Cardiac septum (tissue), 1 donor: Measurements from ENCODE around the gene BAZ1A. TPM values are rescaled to one million over a fixed set of nuclear protein-coding genes. Genes with fewer than 3 reads are reported as not detected.
"Not testable (repeated sequence)": the region's sequence is repeated elsewhere in the genome, so short reads cannot be mapped to it uniquely, and the experiment has no call there.

ENCODE experiments used
- DNase-seq: peaks from one replicate; pipeline ENCODE4 v3.0.0-alpha.2; 2020; ENCODE audit warnings: low spot score
- intact Hi-C: fragments of 100-400 bp; cut with DNase I; formaldehyde crosslinking; loops from one replicate; pipeline ENCODE4 v1.14.0; 2022
- total RNA-seq: library from RNA; stranded (reverse); fragmentation: NEBNext Ultra II Directional; extraction: Animal tissue kit (Norgen Biotek cat#: 25700); gene quantifications from one replicate; pipeline ENCODE4 v1.2.1, GENCODE V29; 2021
- donor health status: DM: no; HTN: no; CAD: no.

The BAZ1A gene
- total RNA-seq, 1 donor from 2014 or later = 8.4 TPM

- DNase-seq = no peak
- intact Hi-C loops = no loop called here
Measured at GRCh38 chr14:34865889-34866574, 9.1 kb downstream of the BAZ1A start.

DNA sequence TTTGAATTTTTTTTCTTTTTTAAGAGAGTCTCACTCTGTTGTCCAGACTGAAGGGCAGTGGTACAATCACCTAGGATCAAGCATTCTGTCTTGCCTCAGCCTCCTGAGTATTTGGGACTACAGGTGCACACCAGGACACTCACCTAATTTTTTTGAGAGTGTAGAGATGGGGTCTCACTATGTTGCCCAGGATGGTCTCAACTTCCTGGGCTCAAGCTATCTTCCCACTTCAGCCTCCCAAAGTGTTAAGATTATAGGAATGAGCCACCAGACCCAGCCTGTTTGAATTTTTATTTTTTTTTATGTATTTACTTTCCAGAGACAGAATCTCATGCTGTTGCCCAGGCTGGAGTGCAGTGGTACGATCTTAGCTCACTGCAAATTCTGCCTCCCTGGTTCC, 11.3 kb downstream of the BAZ1A start:
- DNase-seq = no peak
- intact Hi-C loops = no loop called here

- no peak for DNase-seq
- intact Hi-C loops = no loop called here
Measured at GRCh38 chr14:34858765-34859164, 16.4 kb downstream of the BAZ1A start.

DNA sequence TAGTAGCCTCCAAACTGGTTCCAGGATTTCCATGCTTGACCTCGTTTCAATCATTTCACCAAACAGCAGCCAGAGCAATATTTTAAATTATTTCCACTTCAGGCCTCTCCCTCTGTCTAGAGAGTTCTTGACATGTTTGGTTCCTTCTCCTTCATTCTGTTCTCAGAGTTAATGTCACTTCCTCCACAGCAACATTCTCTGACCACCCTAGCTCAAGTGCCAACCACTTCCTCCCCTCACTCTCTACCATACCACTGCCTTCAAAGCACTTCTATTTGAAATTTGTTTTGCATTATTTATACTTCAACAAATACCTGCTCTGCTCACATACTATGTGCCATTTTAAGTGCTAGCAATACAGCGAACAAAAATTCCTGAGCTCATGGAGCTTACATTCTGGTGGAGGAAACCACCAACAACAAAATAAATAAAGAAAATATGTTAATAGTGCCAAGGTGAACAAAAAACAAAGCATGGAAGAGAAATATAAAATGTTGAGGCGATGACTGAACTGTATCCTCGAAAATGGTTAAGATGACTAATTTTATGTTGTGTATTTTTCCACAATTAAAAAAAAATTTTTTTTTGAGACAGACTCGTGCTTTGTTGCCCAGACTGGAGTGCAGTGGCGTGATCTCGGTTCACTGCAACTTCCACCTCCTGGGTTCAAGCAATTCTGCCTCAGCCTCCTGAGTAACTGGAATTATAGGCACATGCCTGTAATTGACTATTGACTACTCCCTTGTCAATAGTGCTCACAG, 17.3 kb downstream of the BAZ1A start:
- intact Hi-C loops = no loop called here
- no peak for DNase-seq

DNA sequence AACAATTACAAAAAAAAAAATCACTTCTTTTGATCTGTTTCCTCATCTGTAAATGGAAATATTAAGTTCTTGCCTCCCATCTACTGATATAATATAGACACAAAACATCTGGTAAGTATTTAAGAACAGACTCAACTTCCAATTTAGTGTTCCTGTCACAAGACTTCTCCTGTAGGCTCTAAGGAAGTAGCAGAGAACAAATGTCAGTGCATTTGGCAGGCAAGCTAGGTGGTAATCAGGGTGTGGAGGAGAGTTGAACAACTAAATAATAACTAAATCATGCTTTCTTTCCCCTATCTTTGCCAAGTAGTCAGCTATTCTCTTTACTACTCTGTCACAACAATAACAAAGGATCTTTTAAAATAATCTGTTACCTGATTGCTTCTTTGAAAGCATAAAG, 22.1 kb downstream of the BAZ1A start:
- intact Hi-C loops = no loop called here
- no peak for DNase-seq

DNA sequence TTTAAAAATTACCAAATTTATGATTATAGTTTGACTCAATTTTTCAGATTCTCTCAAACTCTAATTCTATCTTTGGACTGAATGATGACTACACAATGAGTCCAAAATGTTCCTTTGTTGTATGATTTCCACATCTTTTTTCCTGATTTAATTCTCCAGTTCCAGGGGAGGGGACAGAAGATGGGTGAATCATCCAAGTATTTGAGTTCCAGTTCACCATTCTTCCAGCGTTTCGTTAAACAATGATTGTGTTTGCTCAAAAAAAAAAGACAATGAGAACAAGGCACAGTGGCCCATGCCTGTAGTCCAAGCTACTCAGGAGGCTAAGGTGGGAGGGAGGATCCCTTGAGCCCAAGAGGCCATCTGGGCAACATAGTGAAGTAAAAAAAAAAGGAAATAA, 23.8 kb downstream of the BAZ1A start:
- DNase-seq = no peak
- intact Hi-C loops = no loop called here

DNA sequence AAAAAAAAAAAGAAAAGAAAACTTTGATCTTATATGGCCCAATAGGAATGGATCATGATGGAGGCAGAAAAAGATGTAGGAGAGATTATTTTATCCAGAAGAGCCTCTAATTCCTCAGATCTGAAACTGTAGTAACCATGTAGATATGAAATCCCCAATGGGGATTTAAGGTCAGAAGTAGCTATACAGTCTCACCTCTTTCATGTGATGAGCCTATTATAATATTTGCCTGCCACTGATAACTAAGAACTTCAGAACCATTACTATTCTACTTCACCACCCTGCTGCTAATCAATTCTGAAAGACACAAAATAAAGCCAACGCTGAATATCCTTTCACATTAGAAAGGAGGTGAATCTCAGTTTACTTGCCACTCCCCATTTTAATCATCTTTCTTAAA, 29.3 kb downstream of the BAZ1A start:
- intact Hi-C loops = no loop called here
- no peak for DNase-seq

DNA sequence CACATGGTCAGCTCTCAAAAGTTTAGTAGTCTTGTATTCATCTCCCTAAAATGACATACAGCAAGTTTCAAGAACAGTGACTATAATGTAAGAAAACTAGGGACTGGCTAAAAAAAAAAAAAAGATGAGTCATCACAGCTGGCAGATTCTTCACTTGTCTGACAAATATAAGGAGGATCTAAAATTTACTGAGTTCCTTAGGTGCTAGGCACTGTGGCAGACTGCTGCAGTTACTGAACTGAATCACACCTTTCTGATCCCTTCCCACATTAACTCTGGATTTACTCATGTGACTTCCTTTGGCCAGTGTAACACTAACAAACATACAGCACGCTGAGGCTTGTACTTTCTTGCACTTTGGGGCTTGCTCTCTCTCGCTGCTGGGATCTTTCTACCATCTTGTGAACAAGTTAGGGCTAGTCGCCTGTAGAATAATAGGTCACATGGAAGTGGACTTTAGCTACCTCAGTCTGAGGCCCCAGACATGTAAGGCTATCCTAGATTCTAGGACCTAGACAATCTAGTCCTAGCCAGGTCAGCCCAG, 32.1 kb downstream of the BAZ1A start:
- intact Hi-C loops = no loop called here
- DNase-seq = no peak

- intact Hi-C loops = no loop called here
- DNase-seq = no peak
Measured at GRCh38 chr14:34837801-34838322, 37.3 kb downstream of the BAZ1A start.

DNA sequence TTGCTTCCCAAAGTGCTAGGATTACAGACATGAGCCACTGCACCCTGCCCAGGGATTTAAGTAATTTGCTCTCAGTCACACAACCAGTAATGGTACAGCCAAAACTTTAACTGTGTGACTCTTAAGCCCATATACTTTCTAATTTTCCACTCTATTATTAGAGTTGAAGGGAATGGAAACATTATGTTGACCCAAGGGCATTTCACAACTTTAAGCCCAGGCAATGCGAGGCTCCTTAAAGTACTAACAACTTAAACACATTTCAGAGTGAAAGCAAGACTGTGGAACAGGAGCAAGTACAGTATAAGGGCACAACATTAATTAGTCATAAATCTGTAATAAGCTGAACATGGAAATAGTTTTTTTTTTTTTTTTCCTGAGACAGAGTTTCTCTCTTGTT, 39.8 kb downstream of the BAZ1A start:
- intact Hi-C loops = no loop called here
- DNase-seq = no peak

DNA sequence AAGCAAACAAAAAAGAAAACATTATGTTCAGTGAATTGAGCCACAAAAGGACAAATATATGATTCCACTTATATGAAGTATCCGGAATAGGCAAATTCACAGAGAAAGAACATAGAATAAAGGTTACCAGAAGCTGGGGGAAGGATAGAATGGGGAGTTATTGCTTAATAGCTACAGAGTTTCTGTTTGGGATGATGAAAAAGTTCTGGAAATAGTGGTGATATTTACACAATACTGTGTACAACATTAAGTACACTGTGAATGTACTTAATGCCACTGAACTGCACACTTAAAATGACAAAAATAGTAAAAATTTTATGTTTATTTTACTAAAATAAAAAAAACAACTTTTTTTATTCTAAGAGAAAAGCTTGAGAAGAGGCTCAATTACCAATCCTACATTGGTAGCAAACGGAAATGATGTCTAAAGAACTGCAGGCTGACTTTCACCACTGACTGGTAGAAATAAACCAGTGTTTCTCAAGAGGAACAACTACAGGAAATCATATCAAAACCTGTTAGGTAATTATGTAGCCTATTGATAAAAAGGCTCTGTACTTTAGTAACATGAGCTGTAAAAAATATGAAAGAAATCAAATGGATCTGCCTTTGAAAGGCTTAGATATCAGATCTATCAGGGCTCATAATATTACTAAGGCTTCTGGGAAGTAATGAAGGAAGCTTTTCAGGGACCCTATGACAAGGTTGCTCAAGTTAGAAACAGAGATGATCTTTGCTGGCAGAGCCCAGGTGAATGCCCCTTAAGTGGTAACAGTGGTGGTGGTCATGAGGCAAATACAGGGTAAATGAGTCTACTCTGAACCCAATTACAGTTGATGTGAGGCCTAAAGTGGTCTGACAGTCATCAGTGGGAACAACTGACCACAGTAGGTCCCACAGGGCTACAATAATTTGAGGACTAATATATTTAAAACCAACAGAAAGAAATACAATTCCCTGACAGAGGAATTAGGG, 41.3 kb downstream of the BAZ1A start:
- no peak for DNase-seq
- intact Hi-C loops = no loop called here

DNA sequence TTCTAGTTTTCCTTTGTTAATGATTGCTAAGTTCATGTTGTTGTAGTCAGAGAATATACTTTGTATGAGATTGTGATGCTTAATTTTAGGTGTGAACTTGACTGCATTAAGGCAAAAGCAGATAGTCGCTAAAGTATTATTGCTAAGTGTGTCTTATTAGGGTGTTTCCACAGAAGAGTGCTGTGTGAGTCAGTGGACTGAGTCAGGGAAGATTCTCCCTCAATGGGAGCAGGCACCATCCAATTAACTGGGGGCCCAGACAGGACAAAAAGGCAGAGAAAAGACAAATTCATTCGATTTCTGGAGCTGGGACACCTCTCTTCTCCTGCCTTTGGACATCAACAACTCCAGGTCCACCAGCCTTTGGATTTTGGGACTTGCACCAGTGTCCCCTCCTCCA, 48.5 kb downstream of the BAZ1A start:
- DNase-seq = no peak
- intact Hi-C loops = no loop called here

DNA sequence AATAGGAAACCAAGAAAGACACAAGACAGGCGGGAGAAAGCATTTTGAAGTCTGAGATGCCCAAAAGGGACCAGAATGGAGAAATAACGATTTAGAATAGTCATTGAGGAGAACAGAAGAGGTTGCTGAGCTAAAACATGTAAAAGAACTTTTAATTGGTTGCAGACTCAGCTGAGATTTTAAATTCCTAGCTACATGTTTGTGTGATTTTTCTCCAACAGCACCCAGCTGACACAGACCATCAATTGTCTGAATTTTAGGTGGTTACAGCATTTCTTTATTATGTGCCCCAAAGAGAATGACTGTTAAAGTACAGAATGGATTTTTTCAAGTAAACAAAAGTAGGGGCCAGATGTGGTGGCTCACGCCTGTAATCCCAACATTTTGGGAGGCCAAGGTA, 50.3 kb downstream of the BAZ1A start:
- intact Hi-C loops = no loop called here
- DNase-seq = no peak

DNA sequence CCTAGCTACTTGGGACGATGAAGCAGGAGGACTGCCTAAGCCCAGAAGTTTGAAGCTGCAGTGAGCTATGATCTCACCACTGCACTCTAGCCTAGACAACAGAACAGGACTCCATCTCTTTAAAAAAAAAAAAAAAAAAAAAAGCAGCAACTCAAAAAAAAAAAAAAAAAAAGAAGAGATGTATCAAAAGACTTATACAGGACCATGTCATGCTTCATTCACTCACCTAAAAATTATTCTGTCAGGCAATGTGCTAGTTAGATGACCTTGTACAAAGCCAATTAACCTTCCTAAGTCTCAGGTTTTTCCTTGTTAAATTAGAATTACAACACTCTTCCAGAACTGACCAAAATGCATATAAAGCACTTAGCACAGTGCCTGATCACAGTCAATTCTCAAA, 50.9 kb downstream of the BAZ1A start:
- DNase-seq = no peak
- intact Hi-C loops = no loop called here

GRCh38 chr14:34817768-34818167, 57.4 kb downstream of the BAZ1A start:
- no peak for DNase-seq
- intact Hi-C loops = no loop called here

- intact Hi-C loops = no loop called here
- no peak for DNase-seq
Measured at GRCh38 chr14:34810028-34810427, 65.1 kb downstream of the BAZ1A start.

GRCh38 chr14:34806257-34806656, 68.9 kb downstream of the BAZ1A start:
- no peak for DNase-seq
- intact Hi-C loops = no loop called here

DNA sequence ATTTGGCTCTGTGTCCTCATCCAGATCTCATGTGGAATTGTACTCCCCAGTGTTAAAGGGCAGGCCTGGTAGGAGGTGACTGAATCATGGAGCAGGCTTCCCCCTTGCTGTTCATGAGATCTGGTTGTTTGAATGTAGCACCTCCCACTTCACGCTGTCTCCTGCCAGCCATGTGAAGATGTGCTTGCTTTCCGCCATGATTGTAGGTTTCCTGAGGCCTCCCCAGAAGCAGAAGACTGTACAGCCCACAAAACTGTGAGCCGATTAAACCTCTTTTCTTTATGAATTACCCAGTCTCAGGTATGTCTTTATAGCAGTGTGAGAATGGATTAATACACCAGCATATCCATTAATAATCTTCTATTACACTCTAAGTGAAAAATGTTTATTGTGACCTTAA, 70.2 kb downstream of the BAZ1A start:
- no peak for DNase-seq
- intact Hi-C loops = no loop called here

GRCh38 chr14:34798861-34799260, 76.3 kb downstream of the BAZ1A start:
- intact Hi-C loops, DNase-seq: not testable (repeated sequence)
